Limb (tissue), 2 donors: Measurements from ENCODE around the gene CGB7.
"Not testable (repeated sequence)": the region's sequence is repeated elsewhere in the genome, so short reads cannot be mapped to it uniquely, and the experiment has no call there.

Experiments used
- DNase-seq, 2 donors: peaks; one replicate each; pipeline ENCODE4 v3.0.0-alpha.2; 2016; ENCODE audit errors: extremely low spot score in 2 of 2

Gene CGB7

GRCh38 chr19:49073514-49074378 is 16.2 kb upstream of the CGB7 start:
- no peak for DNase-seq

GRCh38 chr19:49071860-49072547 is 14.5 kb upstream of the CGB7 start:
- DNase-seq = peak in 1 of 2 donors; percentile 63

GRCh38 chr19:49070416-49070815 is 12.9 kb upstream of the CGB7 start:
- DNase-seq = no peak

GRCh38 chr19:49069026-49069425 is 11.5 kb upstream of the CGB7 start:
- DNase-seq = no peak

- DNase-seq = no peak
These were observed 10.0 kb upstream of the CGB7 start for GRCh38 chr19:49067554-49067953.

- DNase-seq = no peak
These were observed 8.5 kb upstream of the CGB7 start for GRCh38 chr19:49065905-49066512.

- peak in 1 of 2 donors; percentile 75 for DNase-seq
These were observed 7.4 kb upstream of the CGB7 start, which contains the start of gene NTF4 for GRCh38 chr19:49064768-49065611. Gene NTF4 (minus strand): TSS chr19:49064818. CDS start chr19:49061997, 2,821 bp downstream.

GRCh38 chr19:49064029-49064629 is 6.6 kb upstream of the CGB7 start:
- no peak for DNase-seq

GRCh38 chr19:49061445-49061844 is 3.9 kb upstream of the CGB7 start:
- no peak for DNase-seq

- no peak for DNase-seq
These were observed 3.5 kb upstream of the CGB7 start for GRCh38 chr19:49061000-49061399.

GRCh38 chr19:49059053-49059452 is 1.5 kb upstream of the CGB7 start:
- DNase-seq = no peak

GRCh38 chr19:49058562-49058961 is 1.0 kb upstream of the CGB7 start:
- no peak for DNase-seq

GRCh38 chr19:49056902-49057596 is 500 bp downstream of the CGB7 start:
- not testable (repeated sequence) for DNase-seq

- peak in 1 of 2 donors; percentile 62 for DNase-seq
These were observed 1.2 kb downstream of the CGB7 start for GRCh38 chr19:49056101-49056901.

GRCh38 chr19:49050376-49051033 is 7.0 kb downstream of the CGB7 start:
- DNase-seq = not testable (repeated sequence)

GRCh38 chr19:49049834-49050233 is 7.7 kb downstream of the CGB7 start:
- not testable (repeated sequence) for DNase-seq

- DNase-seq = not testable (repeated sequence)
These were observed 8.5 kb downstream of the CGB7 start, which contains the start of gene CGB8 for GRCh38 chr19:49049011-49049410. Gene CGB8 (minus strand): TSS chr19:49049111. CDS start chr19:49048739, 372 bp downstream.

- not testable (repeated sequence) for DNase-seq
These were observed 14.0 kb downstream of the CGB7 start, which contains the start of gene CGB5 for GRCh38 chr19:49043548-49043947. Gene CGB5 (plus strand): TSS chr19:49043848. CDS start chr19:49044210, 362 bp downstream.
